WTC11 (cell line): ENCODE data around the gene RPP21. TPM values are rescaled to one million over a fixed set of nuclear protein-coding genes. Genes with fewer than 3 reads are reported as not detected.

Experiments
- ATAC-seq: fragments of 200-7000 bp; cut with Tn5 transposase; 2 replicates; pipeline ENCODE4 v1.10.0; 2021; ENCODE audit warnings: mild to moderate bottlenecking, moderate library complexity
- CTCF ChIA-PET: fragments of 300-600 bp; sonication (Branson Sonifier 250); formaldehyde crosslinking; loops from one replicate; lab custom pipeline; 2021; ENCODE audit warnings: antibody characterized with exemption; lab: Charles Lee
- POLR2A ChIA-PET: fragments of 350-600 bp; sonication (Branson Sonifier 250); formaldehyde crosslinking; loops from one replicate; lab custom pipeline; 2021; ENCODE audit warnings: antibody characterized with exemption; lab: Charles Lee
- DNase-seq: peaks from one replicate; pipeline ENCODE4 v3.0.0; 2021; ENCODE audit warnings: low spot score
- H3K27ac Mint-ChIP-seq: 2 replicates; pipeline ENCODE4 v1.8.0; 2021; ENCODE audit warnings: mixed read lengths
- H3K27me3 Mint-ChIP-seq: 2 replicates; pipeline ENCODE4 v1.8.0; 2021; ENCODE audit warnings: low read depth, mild to moderate bottlenecking, moderate library complexity, mixed read lengths
- H3K36me3 Mint-ChIP-seq: 2 replicates; pipeline ENCODE4 v1.8.0; 2021; ENCODE audit warnings: mixed read lengths
- H3K4me1 Mint-ChIP-seq: 2 replicates; pipeline ENCODE4 v1.8.0; 2022; ENCODE audit warnings: mixed read lengths
- H3K4me3 Mint-ChIP-seq: 2 replicates; pipeline ENCODE4 v1.8.0; 2021; ENCODE audit warnings: mild to moderate bottlenecking, moderate library complexity, mixed read lengths
- H3K9me3 Mint-ChIP-seq: 2 replicates; pipeline ENCODE4 v1.8.0; 2021; ENCODE audit warnings: mixed read lengths
- GABPB1 ChIP-seq: sonication (generic); formaldehyde crosslinking; IDR thresholded peaks from 2 replicates; pipeline ENCODE4 v1.8.1; 2023; ENCODE audit warnings: mild to moderate bottlenecking, missing genetic modification reagents
- JAZF1 ChIP-seq: fragments of 250-450 bp; sonication (Bioruptor Pico); IDR thresholded peaks from 2 replicates; pipeline ENCODE4 v1.9.0; 2021; ENCODE audit warnings: moderate library complexity, mild to moderate bottlenecking, inconsistent platforms
- KAT7 ChIP-seq: sonication (generic); formaldehyde crosslinking; IDR thresholded peaks from 2 replicates; pipeline ENCODE4 v1.8.1; 2023; ENCODE audit warnings: missing genetic modification reagents, mild to moderate bottlenecking, borderline replicate concordance
- SOX15 ChIP-seq: fragments of 250-450 bp; sonication (Bioruptor Pico); IDR thresholded peaks from 2 replicates; pipeline ENCODE4 v1.9.0; 2021; ENCODE audit warnings: mild to moderate bottlenecking
- TCF7 ChIP-seq: sonication (generic); formaldehyde crosslinking; IDR thresholded peaks from 2 replicates; pipeline ENCODE4 v1.8.0; 2022; ENCODE audit warnings: mild to moderate bottlenecking, low read depth, missing genetic modification reagents, moderate library complexity
- ZNF232 ChIP-seq: sonication (generic); formaldehyde crosslinking; IDR thresholded peaks from 2 replicates; pipeline ENCODE4 v1.8.0; 2022; ENCODE audit warnings: mild to moderate bottlenecking, missing genetic modification reagents
- ZNF263 ChIP-seq: sonication (generic); formaldehyde crosslinking; IDR thresholded peaks from 2 replicates; pipeline ENCODE4 v1.8.1; 2022; ENCODE audit warnings: low read depth, mild to moderate bottlenecking, moderate library complexity, missing genetic modification reagents
- ZNF396 ChIP-seq: fragments of 250-450 bp; sonication (Bioruptor Pico); IDR thresholded peaks from 2 replicates; pipeline ENCODE4 v1.8.0; 2021; ENCODE audit warnings: mild to moderate bottlenecking, moderate library complexity, borderline replicate concordance
- total RNA-seq: library from RNA; stranded (reverse); gene quantifications from 3 replicates; pipeline ENCODE4 v1.2.3, GENCODE V29; 2021
- TF ChIP-seq, protein P1 (sequence below): sonication (generic); formaldehyde crosslinking; IDR thresholded peaks from 2 replicates; pipeline ENCODE4 v1.8.1; 2022; ENCODE audit warnings: low read depth, mild to moderate bottlenecking, moderate library complexity, missing genetic modification reagents, borderline replicate concordance
- TF ChIP-seq, protein P2 (sequence below): sonication (generic); formaldehyde crosslinking; IDR thresholded peaks from 2 replicates; pipeline ENCODE4 v1.8.1; 2023; ENCODE audit warnings: mild to moderate bottlenecking, missing genetic modification reagents, moderate library complexity
- TF ChIP-seq, protein P3 (sequence below): fragments of 250-450 bp; sonication (Bioruptor Pico); IDR thresholded peaks from 2 replicates; pipeline ENCODE4 v1.9.0; 2021; ENCODE audit warnings: mild to moderate bottlenecking
- TF ChIP-seq, protein P4 (sequence below): fragments of 250-450 bp; sonication (Bioruptor Pico); conservative IDR thresholded peaks from 2 replicates; pipeline ENCODE4 v1.9.0; 2021; ENCODE audit warnings: mild to moderate bottlenecking
- TF ChIP-seq, protein P5 (sequence below): sonication (generic); formaldehyde crosslinking; IDR thresholded peaks from 2 replicates; pipeline ENCODE4 v1.8.1; 2023; ENCODE audit warnings: mild to moderate bottlenecking, missing genetic modification reagents
- TF ChIP-seq, protein P6 (sequence below): sonication (generic); formaldehyde crosslinking; conservative IDR thresholded peaks from 2 replicates; pipeline ENCODE4 v1.8.1; 2022; ENCODE audit warnings: mild to moderate bottlenecking, missing genetic modification reagents
- TF ChIP-seq, protein P7 (sequence below): fragments of 250-450 bp; sonication (Bioruptor Pico); IDR thresholded peaks from 2 replicates; pipeline ENCODE4 v1.9.0; 2021; ENCODE audit warnings: mild to moderate bottlenecking
- TF ChIP-seq, protein P8 (sequence below): sonication (generic); formaldehyde crosslinking; IDR thresholded peaks from 2 replicates; pipeline ENCODE4 v1.8.1; 2023; ENCODE audit warnings: mild to moderate bottlenecking, moderate library complexity, missing genetic modification reagents

RPP21 gene
- total RNA-seq, 1 experiment from 2014 or later: 64.1 TPM

DNA sequence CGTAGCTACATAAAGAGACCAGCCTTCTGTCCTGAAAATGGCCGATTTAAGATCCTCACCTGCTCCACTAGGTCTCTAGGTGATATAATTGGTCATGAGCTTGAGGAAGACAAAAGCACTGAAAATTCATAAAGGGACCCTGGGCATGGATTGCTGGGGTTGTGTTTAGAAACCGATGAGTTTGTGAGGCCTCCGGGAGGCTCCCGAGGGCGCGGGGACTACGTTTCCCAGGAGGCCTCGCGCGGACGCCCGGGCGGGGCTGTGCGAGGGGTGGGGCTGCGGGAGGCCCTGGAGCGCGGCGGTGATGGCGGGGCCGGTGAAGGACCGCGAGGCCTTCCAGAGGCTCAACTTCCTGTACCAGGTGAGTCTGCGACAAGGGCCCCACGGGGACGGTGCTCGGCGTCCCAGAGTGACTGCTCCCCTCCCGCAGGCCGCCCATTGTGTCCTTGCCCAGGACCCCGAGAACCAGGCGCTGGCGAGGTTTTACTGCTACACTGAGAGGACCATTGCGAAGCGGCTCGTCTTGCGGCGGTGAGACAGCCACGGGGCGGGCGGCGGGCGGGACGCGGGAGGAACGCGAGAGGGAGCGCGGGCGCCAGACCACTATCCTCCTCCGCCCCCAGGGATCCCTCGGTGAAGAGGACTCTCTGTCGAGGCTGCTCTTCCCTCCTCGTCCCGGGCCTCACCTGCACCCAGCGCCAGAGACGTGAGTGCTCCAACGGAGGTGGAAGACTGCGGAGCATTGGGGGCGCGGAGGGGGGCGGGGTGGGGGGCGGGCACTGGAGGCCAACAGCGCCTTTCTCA is at the start of gene RPP21 (continued):
- TF ChIP-seq TCF7 (CRISPR knock-in tag) (no peak), ZNF396 (CRISPR knock-in tag) (no peak), GABPB1 (CRISPR knock-in tag) (peak; percentile 66), ZNF263 (CRISPR knock-in tag) (peak; percentile 82), JAZF1 (CRISPR knock-in tag) (no peak)
- TF ChIP-seq, protein P1, sequence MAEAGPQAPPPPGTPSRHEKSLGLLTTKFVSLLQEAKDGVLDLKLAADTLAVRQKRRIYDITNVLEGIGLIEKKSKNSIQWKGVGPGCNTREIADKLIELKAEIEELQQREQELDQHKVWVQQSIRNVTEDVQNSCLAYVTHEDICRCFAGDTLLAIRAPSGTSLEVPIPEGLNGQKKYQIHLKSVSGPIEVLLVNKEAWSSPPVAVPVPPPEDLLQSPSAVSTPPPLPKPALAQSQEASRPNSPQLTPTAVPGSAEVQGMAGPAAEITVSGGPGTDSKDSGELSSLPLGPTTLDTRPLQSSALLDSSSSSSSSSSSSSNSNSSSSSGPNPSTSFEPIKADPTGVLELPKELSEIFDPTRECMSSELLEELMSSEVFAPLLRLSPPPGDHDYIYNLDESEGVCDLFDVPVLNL: no peak
- TF ChIP-seq, protein P2, sequence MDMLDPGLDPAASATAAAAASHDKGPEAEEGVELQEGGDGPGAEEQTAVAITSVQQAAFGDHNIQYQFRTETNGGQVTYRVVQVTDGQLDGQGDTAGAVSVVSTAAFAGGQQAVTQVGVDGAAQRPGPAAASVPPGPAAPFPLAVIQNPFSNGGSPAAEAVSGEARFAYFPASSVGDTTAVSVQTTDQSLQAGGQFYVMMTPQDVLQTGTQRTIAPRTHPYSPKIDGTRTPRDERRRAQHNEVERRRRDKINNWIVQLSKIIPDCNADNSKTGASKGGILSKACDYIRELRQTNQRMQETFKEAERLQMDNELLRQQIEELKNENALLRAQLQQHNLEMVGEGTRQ (CRISPR knock-in tag): no peak
- TF ChIP-seq, protein P3, sequence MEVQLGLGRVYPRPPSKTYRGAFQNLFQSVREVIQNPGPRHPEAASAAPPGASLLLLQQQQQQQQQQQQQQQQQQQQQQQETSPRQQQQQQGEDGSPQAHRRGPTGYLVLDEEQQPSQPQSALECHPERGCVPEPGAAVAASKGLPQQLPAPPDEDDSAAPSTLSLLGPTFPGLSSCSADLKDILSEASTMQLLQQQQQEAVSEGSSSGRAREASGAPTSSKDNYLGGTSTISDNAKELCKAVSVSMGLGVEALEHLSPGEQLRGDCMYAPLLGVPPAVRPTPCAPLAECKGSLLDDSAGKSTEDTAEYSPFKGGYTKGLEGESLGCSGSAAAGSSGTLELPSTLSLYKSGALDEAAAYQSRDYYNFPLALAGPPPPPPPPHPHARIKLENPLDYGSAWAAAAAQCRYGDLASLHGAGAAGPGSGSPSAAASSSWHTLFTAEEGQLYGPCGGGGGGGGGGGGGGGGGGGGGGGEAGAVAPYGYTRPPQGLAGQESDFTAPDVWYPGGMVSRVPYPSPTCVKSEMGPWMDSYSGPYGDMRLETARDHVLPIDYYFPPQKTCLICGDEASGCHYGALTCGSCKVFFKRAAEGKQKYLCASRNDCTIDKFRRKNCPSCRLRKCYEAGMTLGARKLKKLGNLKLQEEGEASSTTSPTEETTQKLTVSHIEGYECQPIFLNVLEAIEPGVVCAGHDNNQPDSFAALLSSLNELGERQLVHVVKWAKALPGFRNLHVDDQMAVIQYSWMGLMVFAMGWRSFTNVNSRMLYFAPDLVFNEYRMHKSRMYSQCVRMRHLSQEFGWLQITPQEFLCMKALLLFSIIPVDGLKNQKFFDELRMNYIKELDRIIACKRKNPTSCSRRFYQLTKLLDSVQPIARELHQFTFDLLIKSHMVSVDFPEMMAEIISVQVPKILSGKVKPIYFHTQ: no peak
- TF ChIP-seq, protein P4, sequence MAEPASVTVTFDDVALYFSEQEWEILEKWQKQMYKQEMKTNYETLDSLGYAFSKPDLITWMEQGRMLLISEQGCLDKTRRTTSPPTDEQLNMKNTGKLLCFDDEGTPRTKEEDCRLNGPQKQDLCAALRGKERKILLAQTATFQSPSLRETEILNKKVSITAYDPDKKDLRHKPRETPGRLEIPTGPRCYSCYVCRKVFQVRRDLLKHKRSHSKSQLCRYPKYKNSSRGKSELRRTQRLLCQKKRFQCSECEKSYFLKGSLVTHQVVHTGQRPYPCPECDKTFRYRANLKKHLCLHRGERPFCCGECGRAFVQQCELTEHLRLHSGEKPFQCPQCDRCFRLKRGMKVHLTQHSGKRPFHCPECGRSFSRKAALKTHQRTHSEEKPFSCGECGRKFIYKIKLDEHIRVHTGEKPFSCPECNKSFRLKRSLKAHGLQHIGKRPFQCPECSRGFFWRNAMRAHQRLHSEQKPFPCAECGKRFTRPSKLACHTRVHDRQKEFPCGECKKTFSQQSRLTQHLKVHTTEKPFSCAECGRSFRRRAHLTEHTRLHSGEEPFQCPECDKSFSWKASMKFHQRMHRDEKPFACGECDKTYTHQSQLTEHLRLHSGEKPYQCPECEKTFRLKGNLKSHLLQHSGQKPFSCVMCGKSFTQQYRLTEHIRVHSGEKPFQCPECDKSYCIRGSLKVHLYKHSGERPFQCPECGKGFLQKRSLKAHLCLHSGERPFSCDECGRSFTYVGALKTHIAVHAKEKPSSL (CRISPR knock-in tag): no peak

DNA sequence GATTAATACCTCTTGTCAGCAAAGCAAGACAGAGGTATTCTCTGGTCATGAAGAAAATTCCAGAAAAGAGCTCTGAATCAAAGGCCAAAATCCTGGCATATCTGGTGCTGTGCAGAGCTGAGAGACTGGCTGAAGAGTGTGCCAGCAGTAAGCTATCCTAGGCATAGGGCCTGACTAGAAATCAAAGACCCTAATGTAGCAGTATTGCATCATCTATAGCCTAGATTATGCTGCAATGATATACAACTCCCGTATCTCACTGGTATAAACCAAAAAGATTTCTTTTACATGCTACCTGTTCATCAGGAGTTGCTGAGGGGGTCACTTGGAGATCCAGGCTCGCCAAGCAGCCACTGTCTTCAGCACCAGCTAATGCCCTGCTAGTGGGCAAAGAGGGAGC is 49.1 kb upstream of the RPP21 start:
- no peak for DNase-seq
- TF ChIP-seq KAT7 (CRISPR knock-in tag) (no peak), SOX15 (no peak)
- TF ChIP-seq, protein P2 (CRISPR knock-in tag): no peak
- TF ChIP-seq, protein P5, sequence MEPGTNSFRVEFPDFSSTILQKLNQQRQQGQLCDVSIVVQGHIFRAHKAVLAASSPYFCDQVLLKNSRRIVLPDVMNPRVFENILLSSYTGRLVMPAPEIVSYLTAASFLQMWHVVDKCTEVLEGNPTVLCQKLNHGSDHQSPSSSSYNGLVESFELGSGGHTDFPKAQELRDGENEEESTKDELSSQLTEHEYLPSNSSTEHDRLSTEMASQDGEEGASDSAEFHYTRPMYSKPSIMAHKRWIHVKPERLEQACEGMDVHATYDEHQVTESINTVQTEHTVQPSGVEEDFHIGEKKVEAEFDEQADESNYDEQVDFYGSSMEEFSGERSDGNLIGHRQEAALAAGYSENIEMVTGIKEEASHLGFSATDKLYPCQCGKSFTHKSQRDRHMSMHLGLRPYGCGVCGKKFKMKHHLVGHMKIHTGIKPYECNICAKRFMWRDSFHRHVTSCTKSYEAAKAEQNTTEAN (CRISPR knock-in tag): no peak
- peaks cover 40% of the 10 kb centered on the region for H3K9me3 Mint-ChIP-seq
- ChIA-PET CTCF (no interaction called here), POLR2A (no interaction called here)
- peaks cover 88% of the 10 kb centered on the region for H3K36me3 Mint-ChIP-seq
- H3K4me3 Mint-ChIP-seq: no peak overlapping the region
- H3K4me1 Mint-ChIP-seq: no peaks in the 10 kb centered on the region
- H3K27ac Mint-ChIP-seq: no peak overlapping the region
- no peaks in the 10 kb centered on the region for H3K27me3 Mint-ChIP-seq
- no peak for ATAC-seq

DNA sequence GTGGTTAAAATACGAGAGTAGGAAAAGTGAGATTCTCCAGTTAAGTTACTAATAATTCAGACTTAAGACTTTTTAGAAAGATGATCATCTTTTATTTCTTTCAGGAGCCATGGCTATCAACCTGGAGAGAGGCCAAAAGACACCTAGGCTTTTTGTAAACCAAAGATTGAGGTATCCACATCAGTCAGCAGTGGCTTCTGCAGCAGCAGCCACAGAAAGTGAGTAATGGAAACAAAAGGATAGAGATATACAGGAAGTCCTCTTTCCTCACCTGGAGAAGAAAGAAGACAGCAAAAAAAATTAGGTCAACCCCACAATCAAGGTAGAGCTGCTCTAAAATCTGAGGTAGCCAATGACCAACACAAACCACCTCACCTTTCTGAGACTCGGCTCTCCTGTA is 41.0 kb upstream of the RPP21 start:
- no peak for DNase-seq
- ATAC-seq: no peak
- Mint-ChIP-seq H3K36me3 (peaks cover 91% of the 10 kb centered on the region), H3K27me3 (peaks cover 4% of the 10 kb centered on the region; the same call in 1 of the 2 replicates), H3K27ac (no peak overlapping the region), H3K9me3 (peaks cover 57% of the 10 kb centered on the region), H3K4me1 (no peaks in the 10 kb centered on the region), H3K4me3 (no peak overlapping the region)
- POLR2A ChIA-PET: no interaction called here
- CTCF ChIA-PET: no interaction called here
- TF ChIP-seq, protein P6, sequence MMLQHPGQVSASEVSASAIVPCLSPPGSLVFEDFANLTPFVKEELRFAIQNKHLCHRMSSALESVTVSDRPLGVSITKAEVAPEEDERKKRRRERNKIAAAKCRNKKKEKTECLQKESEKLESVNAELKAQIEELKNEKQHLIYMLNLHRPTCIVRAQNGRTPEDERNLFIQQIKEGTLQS (CRISPR knock-in tag): no peak
- TF ChIP-seq SOX15 (no peak), ZNF232 (CRISPR knock-in tag) (no peak)
- TF ChIP-seq, protein P7, sequence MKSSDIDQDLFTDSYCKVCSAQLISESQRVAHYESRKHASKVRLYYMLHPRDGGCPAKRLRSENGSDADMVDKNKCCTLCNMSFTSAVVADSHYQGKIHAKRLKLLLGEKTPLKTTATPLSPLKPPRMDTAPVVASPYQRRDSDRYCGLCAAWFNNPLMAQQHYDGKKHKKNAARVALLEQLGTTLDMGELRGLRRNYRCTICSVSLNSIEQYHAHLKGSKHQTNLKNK (CRISPR knock-in tag): no peak
- TF ChIP-seq, protein P4 (CRISPR knock-in tag): no peak
- TF ChIP-seq, protein P8, sequence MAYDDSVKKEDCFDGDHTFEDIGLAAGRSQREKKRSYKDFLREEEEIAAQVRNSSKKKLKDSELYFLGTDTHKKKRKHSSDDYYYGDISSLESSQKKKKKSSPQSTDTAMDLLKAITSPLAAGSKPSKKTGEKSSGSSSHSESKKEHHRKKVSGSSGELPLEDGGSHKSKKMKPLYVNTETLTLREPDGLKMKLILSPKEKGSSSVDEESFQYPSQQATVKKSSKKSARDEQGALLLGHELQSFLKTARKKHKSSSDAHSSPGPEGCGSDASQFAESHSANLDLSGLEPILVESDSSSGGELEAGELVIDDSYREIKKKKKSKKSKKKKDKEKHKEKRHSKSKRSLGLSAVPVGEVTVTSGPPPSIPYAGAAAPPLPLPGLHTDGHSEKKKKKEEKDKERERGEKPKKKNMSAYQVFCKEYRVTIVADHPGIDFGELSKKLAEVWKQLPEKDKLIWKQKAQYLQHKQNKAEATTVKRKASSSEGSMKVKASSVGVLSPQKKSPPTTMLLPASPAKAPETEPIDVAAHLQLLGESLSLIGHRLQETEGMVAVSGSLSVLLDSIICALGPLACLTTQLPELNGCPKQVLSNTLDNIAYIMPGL (CRISPR knock-in tag): no peak
